Stimulated activated CD8-positive, alpha-beta memory T cell treated with anti-CD3 and anti-CD28 coated beads, Interleukin-4, amount 100 ng/mL, for 24 hours (primary cell): ENCODE measurements around the gene NDC1.
"Not testable (repeated sequence)": the region's sequence is repeated elsewhere in the genome, so short reads cannot be mapped to it uniquely, and the experiment has no call there.

Experiments
- DNase-seq: peaks from one replicate; pipeline ENCODE4 v3.0.0-alpha.2; 2020; ENCODE audit warnings: low read depth

Gene NDC1

DNA sequence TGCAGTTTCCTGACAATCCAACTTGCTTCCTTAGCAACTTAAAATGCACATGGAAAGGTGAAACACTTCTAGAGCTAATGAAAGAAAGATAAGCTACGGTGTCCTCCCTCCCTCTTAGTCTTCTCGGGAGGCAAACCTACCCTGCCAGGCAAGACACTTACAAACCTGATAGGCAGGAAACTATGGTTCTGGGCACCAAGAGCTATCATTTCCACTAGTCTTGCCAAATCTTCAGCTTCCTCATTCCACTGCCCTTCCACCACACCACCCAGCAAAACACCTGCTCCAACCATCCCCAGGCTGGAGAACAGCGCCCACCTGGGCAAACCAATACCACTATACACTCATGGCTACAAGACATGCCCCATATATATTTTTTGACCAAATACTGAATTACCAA lies 15.2 kb downstream of the NDC1 start:
- DNase-seq, result no peak

DNA sequence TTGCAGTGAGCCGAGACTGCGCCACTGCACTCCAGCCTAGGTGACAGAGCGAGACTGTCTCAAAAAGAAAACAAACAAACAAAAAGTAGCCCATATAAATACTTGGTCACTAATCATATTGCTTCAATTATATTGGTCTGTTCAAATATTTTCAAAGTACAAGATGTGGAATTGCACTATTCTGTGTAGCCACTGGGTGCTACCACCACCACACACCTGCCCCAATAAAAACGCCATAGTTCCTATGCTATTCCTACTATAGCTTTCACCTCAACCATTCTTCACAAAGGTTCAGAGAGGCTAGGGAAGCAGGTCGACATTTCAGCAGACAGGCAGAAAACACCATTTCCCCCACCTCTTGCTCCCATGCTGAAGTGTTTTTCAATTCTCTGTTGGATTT lies 16.7 kb downstream of the NDC1 start:
- DNase-seq, result no peak

DNA sequence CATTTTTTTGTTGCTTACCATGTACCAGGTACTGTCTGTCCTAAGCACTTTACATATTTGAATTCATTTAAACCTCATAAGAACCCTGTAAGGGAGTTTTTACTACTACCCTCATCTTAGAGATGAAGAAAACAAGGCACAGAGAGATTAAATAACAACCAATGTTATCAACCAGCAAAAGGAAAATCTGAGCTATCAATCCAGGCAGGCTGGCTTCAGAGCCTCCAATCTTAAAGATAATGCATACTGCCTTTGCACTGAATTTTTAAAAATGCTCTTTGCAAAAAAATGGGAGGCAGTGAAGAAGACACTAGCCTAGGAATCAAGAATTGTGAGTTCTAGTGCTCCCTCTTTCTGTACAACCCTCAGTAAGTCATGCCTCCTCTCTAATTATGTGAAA lies 18.7 kb downstream of the NDC1 start:
- DNase-seq, result no peak

DNA sequence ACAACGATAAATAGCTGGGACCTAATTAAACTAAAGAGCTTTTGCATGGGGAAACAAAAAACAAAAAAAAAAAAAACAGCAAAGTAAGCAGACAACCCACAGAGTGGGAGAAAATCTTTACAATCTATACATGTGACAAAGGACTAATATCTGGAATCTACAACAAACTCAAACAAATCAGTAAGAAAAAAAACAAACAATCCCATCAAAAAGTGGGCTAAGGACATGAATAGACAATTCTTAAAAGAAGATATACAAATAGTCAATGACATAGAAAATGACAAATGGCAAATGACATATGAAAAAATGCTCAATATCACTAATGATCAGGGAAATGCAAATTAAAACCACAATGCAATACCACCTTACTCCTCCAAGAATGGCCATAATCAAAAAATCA lies 21.5 kb downstream of the NDC1 start:
- not testable (repeated sequence) for DNase-seq

DNA sequence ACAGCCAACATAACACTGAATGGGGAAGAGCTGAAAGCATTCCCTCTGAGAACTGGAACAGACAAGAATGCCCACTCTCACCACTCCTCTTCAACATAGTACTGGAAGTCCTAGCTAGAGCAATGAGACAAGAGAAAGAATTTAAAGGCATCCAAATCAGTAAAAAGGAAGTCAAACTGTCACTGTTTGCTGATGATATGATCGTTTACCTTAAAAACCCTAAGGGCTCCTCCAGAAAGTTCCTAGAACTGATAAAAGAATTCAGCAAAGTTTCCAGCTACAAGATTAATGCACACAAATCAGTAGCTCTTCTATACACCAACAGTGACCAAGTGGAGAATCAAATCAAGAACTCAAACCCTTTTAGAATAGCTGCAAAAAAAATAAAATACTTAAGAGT lies 22.6 kb downstream of the NDC1 start:
- not testable (repeated sequence) for DNase-seq

DNA sequence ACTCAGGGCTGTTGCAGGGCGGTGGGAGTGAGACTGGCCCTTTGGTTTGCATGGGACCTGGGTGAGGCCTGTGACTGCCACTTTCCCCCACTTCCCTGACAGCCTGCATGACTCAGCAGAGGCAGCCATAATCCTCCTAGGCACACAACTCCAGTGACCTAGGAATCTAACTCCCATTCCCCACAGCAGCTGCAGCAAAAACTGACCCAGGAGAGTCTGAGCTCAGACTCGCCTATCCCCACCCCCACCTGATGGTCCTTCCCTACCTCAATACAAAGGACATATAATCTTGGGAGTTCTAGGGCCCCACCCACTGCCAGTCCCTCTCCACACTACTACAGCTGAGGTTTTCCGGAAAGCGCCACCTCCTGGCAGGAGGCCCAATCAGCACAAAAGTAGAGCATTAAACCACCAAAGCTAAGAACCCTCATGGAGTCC lies 26.7 kb downstream of the NDC1 start:
- DNase-seq, result no peak

DNA sequence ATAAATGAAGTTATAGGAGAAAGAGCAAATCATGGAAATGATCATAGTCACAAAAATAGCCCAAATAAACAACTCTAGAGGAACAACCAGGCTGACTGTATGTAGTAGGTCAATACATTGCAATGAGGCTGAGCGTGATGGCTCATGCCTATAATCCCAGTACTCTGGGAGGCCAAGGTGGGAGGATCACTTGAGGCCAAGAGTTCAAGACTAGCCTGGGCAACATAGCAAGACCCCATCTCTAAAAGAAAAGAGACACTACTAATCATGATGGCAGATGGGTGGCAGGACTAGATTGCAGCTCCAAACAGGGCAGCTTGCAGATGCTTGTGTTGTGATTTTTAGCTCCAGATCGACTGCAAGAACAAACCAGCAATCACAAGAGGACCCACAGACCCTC lies 27.6 kb downstream of the NDC1 start:
- DNase-seq, result no peak

DNA sequence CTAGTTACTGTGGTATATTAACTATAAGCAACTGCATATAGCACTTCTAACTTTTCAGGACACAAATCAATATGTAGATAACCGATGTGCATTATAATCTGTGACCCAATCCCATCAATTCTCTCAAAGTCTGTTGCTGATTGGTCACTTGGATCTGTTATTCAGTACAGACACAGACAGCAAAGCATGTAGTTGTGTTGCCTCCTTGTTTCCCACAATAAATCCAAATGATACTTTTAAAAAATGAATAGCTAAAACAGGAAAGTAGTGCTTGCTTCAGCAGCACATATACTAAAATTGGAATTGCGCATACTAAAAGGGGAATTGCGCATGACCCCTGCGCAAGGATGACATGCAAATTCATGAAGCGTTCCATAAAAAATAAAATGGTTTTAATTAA lies 28.1 kb downstream of the NDC1 start:
- DNase-seq, result no peak

DNA sequence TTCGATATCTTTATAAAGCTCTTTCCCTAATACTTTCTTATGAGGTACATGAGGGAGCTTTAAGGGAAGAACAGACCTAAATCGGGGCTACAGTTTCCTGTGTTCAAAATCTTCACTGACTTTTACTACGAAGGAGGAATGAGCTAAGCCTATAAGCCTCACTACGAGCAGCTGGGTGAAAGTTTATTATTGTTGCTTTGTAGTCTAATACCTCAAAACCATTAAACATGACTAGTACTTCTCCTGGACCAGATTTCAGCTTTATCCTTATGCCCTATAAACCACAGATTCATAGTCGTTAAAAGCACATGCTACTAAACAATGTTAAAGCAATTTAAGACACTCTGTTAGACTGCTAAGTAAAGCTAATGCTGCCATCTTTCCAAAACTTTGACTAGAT lies 30.2 kb downstream of the NDC1 start:
- no peak for DNase-seq

DNA sequence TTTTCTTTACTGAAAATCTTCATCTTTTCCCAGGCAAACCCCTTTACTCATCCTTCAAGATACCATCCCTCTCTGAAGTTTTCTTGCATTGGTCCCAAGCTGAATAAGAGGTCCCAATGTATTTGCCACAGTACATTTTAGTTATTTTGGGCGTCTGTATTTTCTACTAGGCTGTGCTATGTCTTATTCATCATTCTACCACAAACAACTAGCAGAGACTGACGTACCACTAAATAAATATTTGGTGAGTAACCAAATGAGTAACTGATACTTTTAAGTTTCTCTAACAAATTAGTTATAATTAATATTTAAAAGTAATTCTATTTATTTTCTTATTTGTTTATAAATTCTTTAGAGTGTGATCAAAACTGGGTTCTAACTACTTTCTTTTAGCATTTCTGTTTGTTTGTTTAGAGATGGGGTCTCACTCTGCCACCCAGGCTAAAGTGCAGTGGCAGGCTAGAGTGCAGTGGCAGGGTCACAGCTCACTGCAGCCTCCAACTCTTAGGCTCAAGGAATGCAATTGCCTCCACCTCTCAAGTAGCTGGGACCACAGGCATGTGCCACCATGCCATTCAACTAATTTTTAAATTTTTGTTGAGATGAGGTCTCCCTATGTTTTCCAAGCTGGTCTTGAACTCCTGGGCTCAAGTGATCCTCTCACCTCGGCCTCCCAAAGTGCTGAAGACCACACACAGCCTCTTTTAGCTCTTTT lies 33.1 kb downstream of the NDC1 start:
- DNase-seq, result no peak

DNA sequence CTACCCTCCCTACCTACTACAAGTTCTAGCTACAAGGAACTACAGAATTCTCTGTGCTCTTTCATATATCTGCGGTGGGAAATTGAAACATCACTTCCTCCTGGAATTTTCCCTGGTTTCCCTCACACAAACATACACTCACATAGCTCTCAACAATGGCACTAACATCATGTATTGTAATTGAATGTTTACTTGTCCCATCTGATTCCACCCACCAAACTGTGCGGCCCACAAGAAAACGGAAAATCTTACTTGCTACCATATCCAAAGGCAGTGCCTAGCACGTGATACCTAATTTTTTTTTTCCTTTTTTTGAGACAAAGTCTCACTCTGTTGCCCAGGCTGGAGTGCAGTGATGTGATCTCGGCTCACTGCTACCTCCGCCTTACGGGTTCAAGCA lies 33.9 kb downstream of the NDC1 start:
- no peak for DNase-seq

DNA sequence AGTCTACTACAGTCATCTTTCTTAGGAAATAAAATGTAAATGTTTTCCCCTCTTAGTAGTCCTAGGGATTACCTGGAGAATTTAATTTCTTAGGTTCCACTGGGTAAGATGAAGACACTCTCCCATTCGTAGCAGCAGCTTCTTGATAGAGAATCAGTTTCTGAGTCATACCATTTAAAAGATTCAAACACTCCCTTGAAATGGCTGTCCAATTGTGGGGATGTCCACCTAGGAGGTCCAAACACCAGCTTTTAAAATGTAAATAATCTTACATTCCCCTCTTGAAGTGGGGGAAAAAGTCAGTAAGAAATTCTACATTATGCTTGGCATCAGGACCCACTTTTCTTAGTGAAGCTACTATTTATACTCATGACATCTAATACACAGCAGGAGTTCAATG lies 37.5 kb downstream of the NDC1 start:
- DNase-seq, result no peak

DNA sequence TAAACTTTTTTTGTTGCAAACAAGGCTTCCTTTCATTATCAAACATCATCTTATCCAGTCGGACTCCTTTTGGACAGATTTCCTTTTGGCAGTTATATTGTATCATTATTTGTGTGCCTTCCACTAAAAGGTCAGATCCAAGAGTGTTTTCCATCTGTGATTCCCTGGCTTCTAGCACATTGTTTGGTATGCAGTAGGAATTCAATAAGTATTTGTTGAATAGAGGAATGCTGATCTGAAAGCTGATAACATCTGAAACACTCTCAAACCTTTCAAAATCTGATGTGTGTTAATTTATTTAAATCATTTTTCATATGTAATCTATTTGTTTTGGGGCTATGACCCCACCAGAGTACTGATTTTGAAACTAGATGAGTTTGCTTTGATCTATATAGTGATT lies 39.0 kb downstream of the NDC1 start:
- no peak for DNase-seq

DNA sequence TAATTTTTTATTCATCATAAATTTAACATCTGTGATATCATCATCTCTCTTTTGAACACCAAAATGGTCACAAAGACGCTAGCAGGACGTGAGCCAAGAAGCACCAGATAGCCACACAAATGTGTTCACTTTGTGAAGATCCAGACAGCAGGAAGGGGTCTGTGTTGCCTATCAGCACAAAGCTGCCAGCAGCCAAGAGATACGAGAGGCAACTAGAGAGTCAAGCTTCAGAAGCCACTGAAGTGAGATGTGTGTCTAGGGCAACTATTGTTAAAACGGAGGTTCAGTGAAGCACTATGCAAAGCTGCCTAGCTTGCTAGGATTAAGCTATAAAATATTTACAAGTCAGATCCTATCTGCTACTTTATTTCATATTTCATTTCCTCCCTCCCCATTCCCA lies 45.3 kb downstream of the NDC1 start:
- DNase-seq, result no peak

DNA sequence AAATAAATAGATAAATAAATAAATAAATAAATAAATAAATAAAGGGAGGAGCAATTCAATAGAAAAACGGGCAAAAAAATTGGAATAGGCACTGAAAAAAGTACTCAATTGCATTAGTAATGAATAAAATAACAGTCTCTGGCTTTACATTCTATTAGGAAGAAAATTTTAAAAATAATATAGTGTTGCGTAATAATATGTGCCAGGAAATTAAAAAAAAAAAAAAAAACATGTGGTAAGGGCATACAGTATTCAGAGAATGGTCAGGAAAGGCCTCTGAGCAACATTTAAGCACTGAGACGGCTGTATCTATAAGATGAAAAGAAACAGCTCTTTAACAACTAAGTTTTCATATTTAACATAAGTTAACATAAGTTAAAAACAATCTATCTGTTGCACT lies 50.4 kb downstream of the NDC1 start:
- no peak for DNase-seq

DNA sequence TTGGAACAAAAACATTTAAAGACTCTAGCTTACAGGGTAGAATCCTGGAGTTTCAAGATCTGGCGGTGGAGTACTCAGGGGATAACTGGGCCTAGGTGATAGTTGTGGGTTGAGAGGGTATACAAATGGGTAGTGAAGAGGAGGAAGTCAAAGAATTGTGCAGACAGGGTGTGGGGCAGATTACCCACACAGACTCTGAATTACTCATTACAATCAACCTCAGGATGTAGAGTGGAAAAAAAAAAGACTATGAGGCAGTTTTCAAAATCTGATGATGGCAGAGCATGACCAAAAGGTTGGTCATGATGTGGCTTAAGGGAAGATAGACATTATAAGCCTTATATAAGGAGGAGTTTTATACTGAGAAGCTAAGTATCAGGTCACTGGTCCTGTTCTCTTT lies 55.0 kb downstream of the NDC1 start:
- no peak for DNase-seq

DNA sequence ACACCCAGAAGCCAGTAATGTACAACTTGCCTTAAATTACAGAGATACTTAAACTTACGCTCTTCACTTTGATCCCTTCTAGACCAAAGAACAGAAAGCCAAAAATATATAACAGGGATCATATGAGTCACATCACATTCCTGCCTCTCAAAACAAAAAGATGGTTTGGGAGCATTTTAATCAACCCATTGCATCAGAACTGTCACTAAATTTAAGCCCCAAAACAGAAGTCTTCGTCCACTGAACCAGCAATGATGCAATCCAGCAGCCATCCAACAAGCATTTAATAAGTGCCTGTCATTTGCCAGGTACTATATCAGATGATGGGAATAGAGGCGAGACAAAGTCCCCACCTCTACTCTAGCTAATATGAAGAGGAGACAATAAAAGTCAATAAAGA lies 56.4 kb downstream of the NDC1 start:
- no peak for DNase-seq

DNA sequence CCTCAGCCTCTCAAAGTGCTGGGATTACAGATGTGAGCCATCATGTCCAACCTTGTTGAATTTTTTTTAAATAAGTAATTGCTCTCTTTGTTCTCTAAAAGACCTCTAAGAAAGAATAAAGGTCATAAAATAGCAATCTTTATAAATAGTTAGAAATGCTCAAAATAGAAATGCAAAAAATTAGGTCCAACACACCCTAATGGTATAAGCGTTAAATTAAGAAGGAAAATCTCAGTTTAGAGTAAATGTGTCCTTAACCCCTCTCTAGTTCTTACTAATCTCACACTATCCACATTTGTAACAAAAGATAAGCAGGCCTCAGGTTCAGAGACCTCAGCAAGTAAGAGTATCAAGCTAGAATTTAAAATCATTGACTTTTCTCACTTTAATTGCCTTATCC lies 60.8 kb downstream of the NDC1 start:
- no peak for DNase-seq

DNA sequence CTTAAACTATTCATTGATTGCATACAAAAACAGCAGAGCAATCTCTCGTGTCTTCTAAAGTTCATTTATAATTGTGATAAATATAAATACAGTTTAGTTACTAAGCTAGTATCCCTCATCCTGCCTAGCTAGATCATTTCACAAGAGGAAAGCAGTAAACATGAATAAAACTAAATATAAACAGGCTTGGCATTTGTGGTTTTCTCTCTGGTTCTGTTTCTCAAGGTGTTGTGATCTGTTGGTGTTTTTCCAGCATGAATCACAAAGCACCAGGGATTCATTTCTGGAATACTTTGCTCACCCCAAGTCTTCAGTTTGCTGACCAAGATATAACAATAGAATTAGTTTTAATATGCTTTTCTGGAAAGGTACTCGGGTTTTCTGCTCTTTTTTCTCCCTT lies 66.4 kb downstream of the NDC1 start:
- no peak for DNase-seq

DNA sequence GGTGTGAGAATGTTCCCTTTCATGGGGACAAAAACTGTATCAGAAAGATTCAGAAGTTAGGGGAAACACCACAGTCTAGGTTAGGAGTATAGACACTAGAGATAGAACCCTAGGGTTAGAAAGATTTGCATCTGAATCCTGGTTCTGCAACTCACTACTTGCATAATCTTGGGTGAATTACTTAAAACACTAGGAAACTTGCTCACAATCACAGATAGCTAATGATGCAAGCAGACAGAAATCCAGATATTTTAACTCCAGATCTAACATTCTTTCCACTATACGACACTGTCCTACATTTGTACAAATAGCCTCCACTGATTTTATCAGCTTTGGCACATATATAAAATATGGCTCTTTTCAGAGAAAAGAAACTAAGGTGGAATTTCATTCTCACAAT lies 68.3 kb downstream of the NDC1 start:
- no peak for DNase-seq

DNA sequence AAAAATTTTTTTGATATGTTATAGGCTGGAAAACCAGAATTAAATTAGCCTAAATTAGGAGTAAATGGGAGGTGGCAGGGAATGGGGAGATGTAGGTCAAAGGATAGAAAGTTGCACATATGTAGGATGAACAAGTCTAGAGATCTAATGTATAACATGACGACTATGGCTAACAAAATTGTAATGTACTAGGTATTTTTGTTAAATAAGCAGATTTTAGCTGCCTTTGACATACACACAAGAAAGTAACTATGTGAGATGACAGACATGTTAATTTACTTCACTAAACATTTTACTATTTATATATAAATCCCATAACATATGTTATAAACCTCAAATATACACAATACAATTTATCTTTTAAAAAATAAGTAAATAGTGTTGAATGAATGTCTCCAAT lies 68.9 kb downstream of the NDC1 start:
- no peak for DNase-seq

DNA sequence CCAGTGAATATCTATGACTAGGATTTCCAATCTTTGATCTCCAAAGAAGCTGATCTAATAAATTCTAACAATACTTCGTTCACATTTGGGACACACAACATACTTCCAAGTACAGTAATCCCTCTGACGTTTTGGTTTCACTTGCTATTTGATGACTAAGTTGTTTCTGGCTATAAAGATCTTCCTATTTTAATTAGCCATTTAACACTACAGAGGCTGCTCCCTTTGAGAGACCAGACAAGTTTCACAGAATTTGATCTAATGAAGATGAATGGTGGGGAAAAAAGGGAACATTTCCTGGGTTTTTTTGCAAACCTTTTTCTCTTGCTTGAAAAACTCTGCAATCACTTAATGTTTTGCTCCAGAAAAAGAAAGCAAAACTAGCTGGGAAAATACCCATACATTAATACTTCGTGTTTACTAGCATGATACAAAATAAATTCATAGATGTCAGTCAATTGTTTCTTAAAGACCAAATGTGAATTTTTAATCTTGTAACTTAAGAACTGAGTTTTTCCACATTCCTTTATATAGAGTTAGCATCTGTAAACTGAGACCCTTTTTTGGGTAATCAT lies 71.2 kb downstream of the NDC1 start:
- no peak for DNase-seq

DNA sequence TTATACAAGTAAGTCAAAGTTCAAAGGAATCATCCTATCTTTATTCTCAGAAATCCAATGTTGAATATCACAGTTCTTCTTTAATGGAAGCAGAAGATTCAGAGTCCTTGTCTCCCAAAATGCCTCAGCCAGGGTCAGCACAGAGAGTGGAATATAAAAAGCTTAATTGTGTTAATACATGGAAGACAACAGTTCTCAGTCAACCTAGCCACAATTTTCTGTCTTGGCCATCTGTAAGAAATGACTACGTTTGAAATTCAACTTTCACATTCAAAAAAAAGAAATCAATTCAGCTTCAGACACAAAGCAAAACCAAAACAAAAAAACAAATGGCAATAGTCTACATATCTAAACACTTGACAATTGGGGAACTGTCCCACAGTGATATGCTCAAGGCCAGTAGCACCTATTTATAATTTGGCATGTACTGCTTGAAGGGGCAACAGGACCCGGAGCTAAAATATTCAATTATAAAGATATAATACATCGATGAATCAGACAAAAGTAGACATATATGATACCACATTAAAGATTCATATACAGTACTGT lies 71.8 kb downstream of the NDC1 start:
- no peak for DNase-seq

DNA sequence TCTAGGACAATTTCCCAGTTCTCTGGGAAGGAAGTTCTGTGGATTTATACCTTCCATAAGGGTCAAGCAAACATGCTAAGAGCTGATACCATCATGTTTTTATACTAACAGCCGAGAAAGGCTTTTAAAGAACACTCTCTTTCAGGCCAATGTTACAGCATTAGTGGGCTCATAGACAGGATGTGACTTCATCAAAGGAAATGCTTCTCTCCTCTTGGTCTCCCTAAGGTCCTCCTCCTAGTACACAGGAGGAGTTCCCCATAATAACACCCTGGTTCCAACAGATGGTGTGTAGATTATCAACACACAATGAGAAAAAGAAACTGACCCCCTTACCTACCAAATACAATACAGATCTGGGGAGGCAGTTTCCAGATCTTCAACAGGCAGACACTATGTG lies 72.4 kb downstream of the NDC1 start:
- DNase-seq, result no peak
